GM12892 (cell line): ENCODE measurements around the gene CCDC142.
"Not testable (repeated sequence)": the region's sequence is repeated elsewhere in the genome, so short reads cannot be mapped to it uniquely, and the experiment has no call there.

Source experiments
- DNase-seq: peaks from one replicate; pipeline ENCODE4 v3.0.0; 2011; ENCODE audit not compliant: insufficient read length
- FAIRE-seq: peaks from 2 replicates; lab custom pipeline; 2011; peaks lifted over from hg19 to GRCh38; lab: Jason Lieb, UNC
- POLR2A ChIP-seq: IDR thresholded peaks from 2 replicates; pipeline ENCODE4 v1.6.1; 2011; ENCODE audit warnings: low read depth, low read length, control low read depth
- POLR2AphosphoS5 ChIP-seq: IDR thresholded peaks from 2 replicates; pipeline ENCODE4 v1.6.1; 2011; ENCODE audit warnings: low read depth, low read length, control low read depth
- TAF1 ChIP-seq: IDR thresholded peaks from 2 replicates; pipeline ENCODE4 v1.6.1; 2011; ENCODE audit warnings: low read depth, mild to moderate bottlenecking, control low read depth, low read length, borderline replicate concordance

Gene CCDC142

GRCh38 chr2:74458132-74458937 lies 24.5 kb downstream of the CCDC142 start, which contains the start of gene WBP1:
Gene WBP1 (plus strand): TSS chr2:74458438. CDS start chr2:74458603, 165 bp downstream.
- DNase-seq (peak; percentile 88), FAIRE-seq (peak; percentile 97)
- TF ChIP-seq POLR2AphosphoS5 = 0 out of 2 replicates have a peak, but pooled peaks have one; percentile 33
- peak; percentile 49; the same call in 1 of the 2 replicates for TF ChIP-seq POLR2A
- TF ChIP-seq TAF1 = 0 out of 2 replicates have a peak, but pooled peaks have one; percentile 47

- DNase-seq (peak; percentile 55), FAIRE-seq (peak; percentile 89)
- TF ChIP-seq POLR2A = peak; percentile 75
- TF ChIP-seq TAF1 = no peak
- TF ChIP-seq POLR2AphosphoS5 = no peak; the same call in 1 of the 2 replicates
Observed at GRCh38 chr2:74457549-74458131, 25.2 kb downstream of the CCDC142 start.

GRCh38 chr2:74457129-74457548 lies 25.7 kb downstream of the CCDC142 start:
- no peak for FAIRE-seq
- no peak for DNase-seq
- TF ChIP-seq TAF1 = no peak
- no peak; the same call in 1 of the 2 replicates for TF ChIP-seq POLR2A
- TF ChIP-seq POLR2AphosphoS5 = no peak; the same call in 1 of the 2 replicates

- TF ChIP-seq TAF1 = 0 out of 2 replicates have a peak, but pooled peaks have one; percentile 9
- 0 out of 2 replicates have a peak, but pooled peaks have one; percentile 35 for TF ChIP-seq POLR2A
- TF ChIP-seq POLR2AphosphoS5 = peak; percentile 42; the same call in 1 of the 2 replicates
- FAIRE-seq (peak; percentile 99), DNase-seq (peak; percentile 63)
Observed at GRCh38 chr2:74454654-74455511, 27.9 kb downstream of the CCDC142 start, which contains the start of gene INO80B. Gene INO80B (plus strand): TSS chr2:74455087. CDS start chr2:74455117, 30 bp downstream.

- FAIRE-seq (no peak), DNase-seq (no peak)
- TF ChIP-seq POLR2A = no peak
- no peak for TF ChIP-seq TAF1
- no peak for TF ChIP-seq POLR2AphosphoS5
Observed at GRCh38 chr2:74450570-74451190, 32.1 kb downstream of the CCDC142 start.

- no peak for TF ChIP-seq POLR2AphosphoS5
- no peak for TF ChIP-seq POLR2A
- TF ChIP-seq TAF1 = no peak
- DNase-seq (no peak), FAIRE-seq (no peak)
Observed at GRCh38 chr2:74448771-74449170, 34.0 kb downstream of the CCDC142 start.

- TF ChIP-seq POLR2AphosphoS5 (no peak), POLR2A (no peak), TAF1 (no peak)
- no peak for FAIRE-seq
- DNase-seq = no peak
Observed at GRCh38 chr2:74447230-74447999, 35.4 kb downstream of the CCDC142 start.

- no peak for FAIRE-seq
- DNase-seq = no peak
- no peak for TF ChIP-seq POLR2A
- TF ChIP-seq POLR2AphosphoS5 = no peak
Observed at GRCh38 chr2:74444498-74445318, 38.1 kb downstream of the CCDC142 start.

- not testable (repeated sequence) for DNase-seq, FAIRE-seq
Observed at GRCh38 chr2:74442483-74443297, 40.1 kb downstream of the CCDC142 start.
